NCI-H2227 treated with DMSO at 0.1 percent for 48 hours (cell line): ENCODE measurements around the gene OR4D2.
"Not testable (repeated sequence)": the region's sequence is repeated elsewhere in the genome, so short reads cannot be mapped to it uniquely, and the experiment has no call there.

Source experiments
- DNase-seq: peaks from one replicate; lab custom pipeline; 2025; lab: John Stamatoyannopoulos, UW

The OR4D2 gene

DNA sequence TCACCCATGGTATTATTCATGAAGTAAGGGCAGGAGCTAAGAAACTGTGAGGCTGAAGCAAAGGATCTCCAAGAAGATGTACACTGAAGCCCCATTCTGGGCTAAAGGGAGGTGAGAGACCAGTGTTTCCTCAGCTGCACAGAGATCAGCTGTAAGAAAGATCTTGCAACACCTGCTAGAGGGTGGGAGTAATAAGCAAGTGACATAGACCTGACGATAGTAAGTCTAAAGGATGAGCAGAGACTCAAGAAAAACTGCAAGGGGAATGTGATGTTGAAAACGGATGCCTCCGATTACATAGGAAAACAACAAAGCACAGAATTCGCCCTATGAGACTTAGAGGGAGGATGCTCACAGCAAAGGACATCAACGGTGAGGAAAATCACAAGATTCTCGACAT lies at the start of gene OR4D2:
Gene OR4D2, plus strand, starts transcription at position 301 of the 400 bp plus-strand sequence. CDS start 2,674 bp downstream, outside the sequence.
- no peak for DNase-seq

DNA sequence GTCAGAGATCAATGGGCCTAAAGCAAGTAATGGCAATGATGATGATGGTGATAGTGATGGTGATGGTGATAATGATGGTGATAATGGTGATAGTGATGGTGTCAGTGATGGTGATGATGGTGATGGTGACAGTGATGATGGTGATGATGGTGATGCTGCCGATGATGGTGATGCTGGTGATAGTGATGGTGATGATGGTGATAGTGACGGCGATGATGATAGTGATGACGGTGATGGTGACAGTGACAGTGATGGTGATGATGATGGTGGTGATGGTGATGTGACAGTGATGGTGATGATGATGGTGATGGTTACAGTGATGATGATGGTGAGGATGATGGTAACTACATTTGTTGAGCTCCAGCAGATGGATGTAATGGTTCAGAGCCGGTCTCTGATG lies 49.4 kb upstream of the OR4D2 start:
- no peak for DNase-seq

DNA sequence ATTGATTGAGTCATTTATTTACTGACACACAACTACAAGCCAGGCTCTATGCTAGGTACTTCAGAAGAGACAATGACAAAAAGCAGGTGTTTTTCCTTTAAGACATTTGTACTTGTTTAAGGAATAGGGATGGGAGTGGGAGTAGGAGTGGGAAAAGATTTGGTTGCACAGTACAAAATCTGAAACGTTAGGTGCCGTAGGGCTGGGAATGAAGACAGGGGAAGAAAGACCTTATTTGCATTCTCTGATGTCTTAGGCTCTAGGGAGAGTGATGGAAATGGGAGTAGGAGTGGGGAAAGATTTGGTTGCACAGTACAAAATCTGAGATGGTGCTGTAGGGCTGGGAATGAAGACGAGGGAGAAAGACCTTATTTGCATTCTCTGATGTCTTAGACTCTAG lies 47.3 kb upstream of the OR4D2 start:
- DNase-seq, result no peak

DNA sequence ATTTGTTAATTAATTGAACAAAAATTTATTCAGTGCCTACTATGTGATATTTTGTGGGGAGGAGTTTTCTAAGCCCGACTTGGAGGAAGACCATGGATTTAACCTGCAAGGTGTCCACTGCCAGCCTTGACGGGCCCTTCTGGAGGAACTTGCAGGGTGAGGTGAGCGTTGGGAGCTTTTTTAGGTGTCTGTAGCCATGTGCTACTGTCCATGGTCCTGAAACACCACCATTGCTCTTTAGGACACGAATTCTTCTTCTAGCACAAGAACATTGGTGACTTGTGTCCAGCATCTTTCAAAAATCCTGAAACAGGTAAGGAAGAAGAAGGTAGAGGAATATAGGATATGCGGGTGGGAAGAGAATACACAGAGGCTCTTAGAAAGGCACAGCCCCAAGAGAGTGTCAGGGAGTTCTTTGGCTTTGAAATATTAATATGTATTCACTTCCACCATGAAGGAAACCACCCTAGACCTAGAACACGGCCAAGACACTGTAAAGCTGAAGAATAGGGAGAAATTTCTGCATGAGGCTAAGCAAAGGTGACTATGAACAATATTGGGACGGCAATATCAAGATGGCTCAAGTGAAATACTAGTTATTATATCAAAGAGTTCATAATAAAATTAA lies 46.5 kb upstream of the OR4D2 start:
- no peak for DNase-seq

DNA sequence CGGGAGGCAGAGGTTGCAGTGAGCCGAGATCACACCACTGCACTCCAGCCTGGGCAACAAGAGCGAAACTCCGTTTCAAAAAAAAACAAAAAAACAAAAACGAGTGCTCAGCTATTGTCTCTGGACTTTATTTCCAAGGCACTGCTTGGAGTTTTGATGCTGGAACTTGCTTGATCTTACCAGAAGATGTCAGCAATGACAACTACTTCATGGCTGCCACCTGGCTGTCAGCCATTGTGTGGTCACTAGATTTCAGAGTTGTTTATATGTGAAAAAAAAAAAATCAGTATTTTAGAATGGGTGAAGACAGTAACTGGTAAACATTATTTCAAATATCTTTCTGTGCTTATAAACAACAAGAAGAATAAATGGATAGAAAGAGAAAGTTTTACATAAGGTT lies 44.9 kb upstream of the OR4D2 start:
- DNase-seq, result no peak

DNA sequence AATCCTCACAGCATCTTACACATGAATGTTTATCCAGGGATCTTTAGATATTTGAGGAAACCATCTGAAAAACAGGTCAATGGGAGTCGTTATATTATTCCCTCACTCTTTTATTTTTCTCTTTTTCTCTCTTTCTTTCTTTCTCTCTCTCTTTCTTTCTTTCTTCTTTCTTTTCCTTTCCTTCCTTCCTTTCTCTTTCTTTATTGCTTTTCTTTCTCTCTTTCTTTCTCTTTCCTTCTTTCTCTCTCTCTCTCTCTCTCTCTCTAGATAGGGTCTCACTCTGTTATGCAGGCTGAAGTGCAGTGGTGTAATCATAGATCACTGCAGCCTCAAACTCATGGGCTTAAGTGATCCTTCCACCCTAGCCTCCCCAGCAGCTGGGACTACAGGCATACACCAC lies 38.9 kb upstream of the OR4D2 start:
- no peak for DNase-seq

DNA sequence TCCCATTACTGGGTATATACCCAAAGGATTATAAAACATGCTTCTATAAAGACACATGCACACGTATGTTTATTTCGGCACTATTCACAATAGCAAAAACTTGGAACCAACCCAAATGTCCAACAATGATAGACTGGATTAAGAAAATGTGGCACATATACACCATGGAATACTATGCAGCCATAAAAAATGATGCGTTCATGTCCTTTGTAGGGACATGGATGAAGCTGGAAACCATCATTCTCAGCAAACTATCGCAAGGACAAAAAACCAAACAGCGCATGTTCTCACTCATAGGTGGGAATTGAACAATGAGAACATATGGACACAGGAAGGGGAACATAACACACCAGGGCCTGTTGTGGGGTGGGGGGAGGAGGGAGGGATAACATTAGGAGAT lies 34.1 kb upstream of the OR4D2 start:
- not testable (repeated sequence) for DNase-seq

- no peak for DNase-seq
Observed at GRCh38 chr17:58136669-58137279, 30.0 kb upstream of the OR4D2 start.

GRCh38 chr17:58141505-58141904 lies 25.3 kb upstream of the OR4D2 start:
- DNase-seq, result no peak

- not testable (repeated sequence) for DNase-seq
Observed at GRCh38 chr17:58143335-58143734, 23.4 kb upstream of the OR4D2 start.

DNA sequence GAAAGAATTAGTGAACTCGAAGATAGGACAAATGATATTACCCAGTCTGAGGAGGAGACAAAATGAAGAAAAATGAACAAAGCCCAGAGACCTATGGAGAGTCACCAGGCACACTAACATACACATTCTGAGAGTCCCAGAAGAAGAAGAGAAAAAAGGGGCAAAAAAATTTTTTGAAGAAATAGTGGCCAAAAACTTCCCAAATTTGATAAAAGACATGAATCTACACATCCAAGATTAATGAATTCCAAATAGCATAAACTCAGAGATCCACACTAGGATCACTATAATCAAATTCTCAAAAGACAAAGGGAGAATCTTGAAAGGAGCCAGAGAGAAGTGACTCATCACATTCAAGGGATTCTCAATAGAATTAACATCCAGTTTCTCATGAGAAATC lies 22.0 kb upstream of the OR4D2 start:
- no peak for DNase-seq

GRCh38 chr17:58147930-58148434 lies 18.8 kb upstream of the OR4D2 start, which contains the start of gene OR4D1:
TSS of gene OR4D1 (plus strand) at chr17:58148384. CDS start at chr17:58155154, 6,770 bp downstream.
- no peak for DNase-seq

GRCh38 chr17:58148609-58149008 lies 18.2 kb upstream of the OR4D2 start:
- DNase-seq, result no peak

DNA sequence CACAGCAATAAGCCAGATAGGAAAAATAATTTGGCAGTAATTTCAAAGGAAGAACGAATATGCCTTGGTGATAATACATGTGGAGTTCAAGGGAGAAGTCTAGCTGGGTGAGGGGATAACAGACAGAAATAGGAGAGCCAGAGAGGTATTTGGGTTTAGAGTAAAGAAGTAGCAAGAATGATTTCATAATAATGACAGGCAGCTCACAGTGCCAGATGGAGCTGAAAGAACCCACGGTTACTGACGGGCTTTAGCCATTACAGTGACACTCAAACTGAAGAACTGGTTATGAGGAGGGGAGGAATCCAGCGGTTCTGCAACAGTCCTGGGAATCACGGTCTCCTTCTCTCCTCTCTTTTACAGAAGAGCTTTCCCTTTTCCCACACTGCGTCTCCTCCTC lies 16.4 kb upstream of the OR4D2 start:
- DNase-seq, result no peak

DNA sequence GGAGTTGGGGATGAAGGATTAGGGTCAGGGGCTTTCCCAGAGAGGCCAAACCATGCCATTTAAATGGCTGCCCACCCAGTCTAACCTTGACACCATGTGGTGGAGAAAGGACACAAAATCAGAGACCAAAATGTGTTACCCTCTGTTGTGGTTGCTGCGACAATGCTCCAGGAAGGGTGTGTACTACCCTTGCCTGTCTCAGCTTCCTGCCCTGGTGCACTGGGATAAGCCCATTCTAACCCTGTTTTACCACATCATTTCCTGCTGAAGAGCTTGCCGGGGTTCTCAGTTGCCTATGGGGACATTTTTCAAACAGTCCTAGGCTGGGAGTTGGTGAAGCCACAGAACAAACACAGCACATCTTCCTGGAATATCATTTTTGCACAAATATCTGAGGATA lies 13.7 kb upstream of the OR4D2 start:
- no peak for DNase-seq

- no peak for DNase-seq
Observed at GRCh38 chr17:58153671-58154070, 13.1 kb upstream of the OR4D2 start.

- peak; percentile 59 for DNase-seq
Observed at GRCh38 chr17:58156839-58157803, 9.7 kb upstream of the OR4D2 start.

- DNase-seq, result no peak
Observed at GRCh38 chr17:58158181-58158580, 8.6 kb upstream of the OR4D2 start.

- DNase-seq, result no peak
Observed at GRCh38 chr17:58161566-58161965, 5.2 kb upstream of the OR4D2 start.

DNA sequence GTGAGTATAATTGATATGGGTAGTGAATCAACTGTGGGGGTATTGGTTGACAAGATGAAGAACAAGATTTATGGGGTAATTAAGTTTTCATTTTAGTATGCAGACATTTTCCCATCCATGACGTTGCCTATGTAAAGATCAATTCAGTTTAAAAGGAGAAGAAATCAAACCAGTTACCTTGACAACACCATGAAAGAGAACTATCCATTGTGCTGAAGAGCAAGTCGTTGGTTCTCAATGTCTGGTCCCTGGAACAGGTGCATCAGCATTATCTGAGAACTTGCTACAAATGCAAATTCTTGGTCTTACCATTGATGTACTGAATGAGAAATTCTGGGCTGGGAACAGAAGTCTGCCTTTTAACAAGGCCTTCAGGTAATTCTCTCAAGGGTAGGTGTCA lies 801 bp upstream of the OR4D2 start:
- DNase-seq, result no peak

DNA sequence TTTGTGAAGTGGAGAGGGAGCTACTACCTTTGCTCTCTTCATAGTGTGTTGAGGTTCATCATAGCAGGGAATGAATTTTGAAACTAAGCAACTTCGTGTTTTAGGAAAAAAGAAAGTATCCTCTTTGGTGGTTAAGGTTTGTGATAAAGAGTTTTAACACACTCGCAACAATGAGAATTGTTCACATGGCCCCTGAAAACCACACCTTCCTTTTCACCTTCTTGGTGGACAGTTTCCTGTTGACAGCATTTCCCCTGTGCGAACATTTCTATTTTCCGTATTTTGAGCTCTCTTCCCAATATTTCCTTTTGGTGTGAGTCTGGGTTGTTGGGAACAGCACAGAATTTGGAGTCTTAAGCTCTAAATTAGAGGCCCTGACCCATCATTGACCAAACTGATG lies 3.8 kb downstream of the OR4D2 start:
- DNase-seq, result no peak

DNA sequence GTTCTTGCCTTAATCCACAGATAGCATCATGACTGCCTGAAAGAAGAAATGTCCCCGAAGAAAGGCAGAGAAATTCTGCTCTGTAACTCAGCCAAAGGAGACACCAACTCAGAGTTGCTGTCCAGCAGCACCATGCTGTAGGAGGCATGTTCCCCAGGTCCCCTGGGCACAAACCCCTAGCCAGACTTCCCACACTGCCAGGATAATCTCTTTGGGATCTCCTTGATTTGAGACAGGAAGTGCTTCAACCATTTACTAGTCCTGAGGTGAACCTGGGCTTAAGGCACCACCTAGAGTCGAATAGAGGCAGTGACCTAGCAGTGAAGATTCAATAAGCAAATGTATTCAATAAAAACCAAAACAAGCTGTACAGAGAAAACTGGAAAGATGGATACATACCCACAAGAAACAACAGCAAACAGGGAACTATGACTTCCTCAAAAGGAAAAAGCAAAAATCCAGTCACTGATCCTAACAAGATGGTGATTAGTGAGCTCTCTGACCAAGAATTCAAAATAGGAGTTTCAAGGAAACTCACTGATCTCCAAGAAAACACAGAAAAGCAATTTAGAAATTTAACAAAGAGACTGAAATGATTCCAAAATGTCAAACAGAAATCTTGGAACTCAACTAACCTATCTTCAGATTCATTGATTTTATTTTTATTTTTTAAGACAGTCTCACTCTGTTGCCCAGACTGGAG lies 5.7 kb downstream of the OR4D2 start:
- no peak for DNase-seq
